B cell (primary cell): Measurements from ENCODE around the gene ETS1. TPM values are rescaled to one million over a fixed set of nuclear protein-coding genes. Genes with fewer than 3 reads are reported as not detected.

ENCODE experiments used
- ATAC-seq: fragments of 200-7000 bp; cut with Tn5 transposase; one replicate; pipeline ENCODE4 v1.10.0; 2021; ENCODE audit warnings: low read depth, mild to moderate bottlenecking, moderate number of reproducible peaks, moderate library complexity
- CTCF ChIA-PET: fragments of 350-600 bp; sonication (Branson Sonifier 250); formaldehyde crosslinking; loops from one replicate; lab custom pipeline; 2021; ENCODE audit warnings: antibody characterized with exemption, inconsistent platforms; lab: Charles Lee
- POLR2A ChIA-PET: fragments of 350-600 bp; sonication (Branson Sonifier 250); formaldehyde crosslinking; loops from one replicate; lab custom pipeline; 2021; ENCODE audit warnings: antibody characterized with exemption; lab: Charles Lee
- DNase-seq: peaks from one replicate; pipeline ENCODE4 v3.0.0; 2013
- H2AFZ ChIP-seq: 2 replicates; pipeline ENCODE4 v1.6.1; 2012; ENCODE audit warnings: mild to moderate bottlenecking, low read depth, low read length; ENCODE audit not compliant: insufficient read depth, poor library complexity, severe bottlenecking
- H3K27ac ChIP-seq, 2 donors: 1 replicate in 1 of 2; 2 replicates in 1 of 2; pipeline ENCODE4 v1.5.1; 2012 to 2013; ENCODE audit warnings: low read length in 2 of 2, mild to moderate bottlenecking in 2 of 2, moderate library complexity in 1 of 2
- H3K27me3 ChIP-seq, 4 experiments: fragments of 200-600 bp in 1 of 4; sonication (generic) in 1 of 4; replicated peaks in 1 of 4; 1 replicate in 2 of 4; 2 replicates in 2 of 4; pipeline versions ENCODE4 v1.6.1 to v1.7.0; 2013 to 2016; ENCODE audit warnings: low read length in 3 of 4, mild to moderate bottlenecking in 2 of 4, mixed read lengths in 1 of 4, moderate library complexity in 1 of 4; ENCODE audit not compliant: insufficient read depth in 4 of 4, control insufficient read depth in 3 of 4; ENCODE audit errors: control extremely low read depth in 1 of 4
- H3K36me3 ChIP-seq, 2 experiments: replicated peaks in 1 of 2; 1 replicate in 1 of 2; 2 replicates in 1 of 2; pipeline versions ENCODE4 v1.6.1 to v1.7.1; 2013; ENCODE audit warnings: low read length in 1 of 2; ENCODE audit not compliant: insufficient read depth in 2 of 2, control insufficient read depth in 1 of 2; ENCODE audit errors: control extremely low read depth in 1 of 2, extremely low read depth in 1 of 2
- H3K4me1 ChIP-seq, 2 donors: fragments of 200-600 bp in 1 of 2; sonication (generic) in 1 of 2; 1 replicate in 1 of 2; 2 replicates in 1 of 2; pipeline versions ENCODE4 v1.5.1 to v1.6.1; 2013 to 2017; ENCODE audit warnings: low read length in 2 of 2; ENCODE audit not compliant: control insufficient read depth in 2 of 2, insufficient read depth in 2 of 2
- H3K4me2 ChIP-seq: replicated peaks from 2 replicates; pipeline ENCODE3; 2012; ENCODE audit warnings: mild to moderate bottlenecking, low read depth, low read length; ENCODE audit not compliant: poor library complexity, severe bottlenecking
- H3K4me3 ChIP-seq, 5 experiments: fragments of 200-600 bp in 1 of 5; sonication (generic) in 1 of 5; 1 replicate in 3 of 5; 2 replicates in 2 of 5; pipeline versions ENCODE4 v1.5.1 to v1.7.0; 2011 to 2016; ENCODE audit warnings: low read length in 4 of 5, mild to moderate bottlenecking in 4 of 5, low read depth in 2 of 5, control low read depth in 1 of 5, moderate library complexity in 1 of 5; ENCODE audit not compliant: insufficient read depth in 1 of 5; ENCODE audit errors: control extremely low read depth in 1 of 5, extremely low read depth in 1 of 5
- H3K79me2 ChIP-seq: fragments of 200-600 bp; sonication (generic); one replicate; pipeline ENCODE4 v1.6.0; 2016; ENCODE audit warnings: low read length; ENCODE audit not compliant: control insufficient read depth, insufficient read depth
- H3K9ac ChIP-seq: fragments of 200-600 bp; sonication (generic); 2 replicates; pipeline ENCODE4 v1.6.1; 2017; ENCODE audit warnings: mild to moderate bottlenecking, low read length, moderate library complexity
- H3K9me3 ChIP-seq, 3 donors: one replicate each; pipeline versions ENCODE4 v1.6.1 to v1.7.1; 2013; ENCODE audit warnings: low read length in 2 of 3; ENCODE audit not compliant: control insufficient read depth in 2 of 3, insufficient read depth in 1 of 3; ENCODE audit errors: control extremely low read depth in 1 of 3
- H4K20me1 ChIP-seq: 2 replicates; pipeline ENCODE4 v1.6.0; 2012; ENCODE audit warnings: mild to moderate bottlenecking, low read length; ENCODE audit not compliant: insufficient read depth, control insufficient read depth, poor library complexity, severe bottlenecking
- H3K27ac Mint-ChIP-seq: one replicate; pipeline ENCODE4 v1.8.0; 2021; ENCODE audit warnings: mixed read lengths
- H3K27me3 Mint-ChIP-seq: one replicate; pipeline ENCODE4 v1.8.0; 2021; ENCODE audit warnings: mixed read lengths
- H3K4me1 Mint-ChIP-seq: one replicate; pipeline ENCODE4 v1.8.0; 2021; ENCODE audit warnings: mixed read lengths
- H3K4me3 Mint-ChIP-seq: one replicate; pipeline ENCODE4 v1.8.0; 2021; ENCODE audit warnings: mixed read lengths
- H3K9me3 Mint-ChIP-seq: one replicate; pipeline ENCODE4 v1.8.0; 2022; ENCODE audit warnings: mixed read lengths; ENCODE audit not compliant: insufficient read depth
- CTCF ChIP-seq: fragments of 200-600 bp; IDR thresholded peaks from one replicate; pipeline ENCODE4 v1.8.0; 2022; ENCODE audit warnings: antibody characterized with exemption, mild to moderate bottlenecking
- EZH2 ChIP-seq: IDR thresholded peaks from 2 replicates; pipeline ENCODE4 v1.6.1; 2012; ENCODE audit warnings: borderline replicate concordance, low read depth, mild to moderate bottlenecking, moderate library complexity, low read length; ENCODE audit not compliant: insufficient read depth, poor library complexity, severe bottlenecking
- WGBS: methylation state at CpG from one replicate; pipeline ENCODE4 v1.1.5; 2013; ENCODE audit warnings: missing lambda C conversion rate; ENCODE audit not compliant: insufficient coverage; 5-methylcytosine and 5-hydroxymethylcytosine counted together
- intact Hi-C: fragments of 100-400 bp; cut with micrococcal nuclease; formaldehyde crosslinking; loops from one replicate; pipeline ENCODE4 v1.10.0; 2022
- polyA plus RNA-seq: library from polyadenylated mRNA; depleted of rRNA; stranded (reverse); fragments of >200 nt; gene quantifications from 2 replicates; pipeline ENCODE4 v1.2.3, GENCODE V29; 2012
- total RNA-seq, 2 donors: library from RNA; stranded (reverse); fragments of 120-200 nt in 1 of 2; gene quantifications; 1 replicate in 1 of 2; 2 replicates in 1 of 2; pipeline versions ENCODE4 v1.2.3 to v1.2.4, GENCODE V29; 2013 to 2022

The ETS1 gene
- total and polyA plus RNA-seq, 2 donors (not counting 1 experiment from before 2014, with no cell fraction given) = 115 to 271 TPM

- Histone ChIP-seq H3K79me2 (peaks cover 2% of the 10 kb centered on the region), H3K9me3 (no peaks in the 10 kb centered on the region), H3K36me3 (no peaks in the 10 kb centered on the region), H3K27me3 (no peaks in the 10 kb centered on the region), H3K9ac (no peak overlapping the region), H3K4me2 (no peak overlapping the region), H4K20me1 (no peaks in the 10 kb centered on the region), H3K4me3 (no peak overlapping the region), H3K4me1 (peaks cover 9 to 21% of the 10 kb centered on the region in 2 donors), H2AFZ (no peak overlapping the region), H3K27ac (no peak overlapping the region)
- intact Hi-C loops = no loop called here
- DNase-seq (no peak), ATAC-seq (no peak)
- H3K4me3 Mint-ChIP-seq = no peak overlapping the region
- H3K4me1 Mint-ChIP-seq = peaks cover 38% of the 10 kb centered on the region
- no peaks in the 10 kb centered on the region for H3K27me3 Mint-ChIP-seq
- ChIA-PET POLR2A (no interaction called here), CTCF (interaction anchor here (0.9 kb wide), 1 partner anchor 8 kb away, joined by 3 read pairs; no protein-coding TSS in a partner anchor)
- H3K27ac Mint-ChIP-seq = no peak overlapping the region
- 84% methylated on average over 4 of the region's 4 CpGs for WGBS
- H3K9me3 Mint-ChIP-seq = no peaks in the 10 kb centered on the region
- no peak for TF ChIP-seq EZH2
- TF ChIP-seq CTCF = no peak
These were observed 167.1 kb downstream of the ETS1 start for GRCh38 chr11:128420265-128420664.

GRCh38 chr11:128419012-128419767 lies 168.2 kb downstream of the ETS1 start:
- H3K4me3 ChIP-seq = no peak overlapping the region
- peaks cover 9 to 21% of the 10 kb centered on the region in 2 donors for H3K4me1 ChIP-seq
- Mint-ChIP-seq H3K4me1 (peaks cover 39% of the 10 kb centered on the region), H3K4me3 (no peak overlapping the region), H3K27me3 (no peaks in the 10 kb centered on the region), H3K9me3 (no peaks in the 10 kb centered on the region), H3K27ac (no peak overlapping the region)
- H3K9me3 ChIP-seq = no peaks in the 10 kb centered on the region
- CTCF ChIA-PET = interaction anchor here (1.3 kb wide), 1 partner anchor 13 kb away, joined by 3 read pairs; no protein-coding TSS in a partner anchor
- no peak overlapping the region for H3K4me2 ChIP-seq
- no peaks in the 10 kb centered on the region for H3K27me3 ChIP-seq
- H3K36me3 ChIP-seq = no peaks in the 10 kb centered on the region
- no peak for ATAC-seq
- POLR2A ChIA-PET = no interaction called here
- H3K27ac ChIP-seq = no peak overlapping the region
- TF ChIP-seq EZH2 = no peak
- no peak for TF ChIP-seq CTCF
- intact Hi-C loops = no loop called here
- no peak overlapping the region for H2AFZ ChIP-seq
- 99% methylated on average over 5 of the region's 7 CpGs for WGBS
- DNase-seq = no peak
- no peaks in the 10 kb centered on the region for H4K20me1 ChIP-seq
- H3K9ac ChIP-seq = no peak overlapping the region
- peaks cover 2% of the 10 kb centered on the region for H3K79me2 ChIP-seq
